Subcutaneous adipose tissue (tissue), 4 donors: ENCODE data around the gene UBE2J2. TPM values are rescaled to one million over a fixed set of nuclear protein-coding genes. Genes with fewer than 3 reads are reported as not detected.

ENCODE experiments used
- CTCF ChIP-seq: fragments of 450-650 bp; IDR thresholded peaks from one replicate; pipeline ENCODE4 v1.5.1; 2016; ENCODE audit warnings: low read depth, mild to moderate bottlenecking, control low read depth, antibody characterized with exemption, moderate library complexity
- total RNA-seq, 4 donors: library from RNA; depleted of rRNA; stranded (reverse); fragments of >200 nt; gene quantifications; one replicate each; pipeline ENCODE4 v1.1.0, GENCODE V29; 2016

Gene UBE2J2
- 10 to 100 TPM; 20.1 to 35.4 (median 33.5) TPM for total RNA-seq

GRCh38 chr1:1273512-1274298, at the start of gene UBE2J2:
TSS of gene UBE2J2 (minus strand) at chr1:1273854. CDS start at chr1:1267992, 5,862 bp downstream.
- no peak for TF ChIP-seq CTCF

GRCh38 chr1:1322952-1323351, 49.3 kb upstream of the UBE2J2 start:
- TF ChIP-seq CTCF, result no peak

GRCh38 chr1:1322418-1322817, 48.8 kb upstream of the UBE2J2 start:
- TF ChIP-seq CTCF, result no peak

GRCh38 chr1:1321477-1321876, 47.8 kb upstream of the UBE2J2 start:
- TF ChIP-seq CTCF, result no peak

- no peak for TF ChIP-seq CTCF
These were observed 47.2 kb upstream of the UBE2J2 start for GRCh38 chr1:1320666-1321448.

- TF ChIP-seq CTCF, result no peak
These were observed 45.9 kb upstream of the UBE2J2 start for GRCh38 chr1:1319646-1319941.
